ENCODE results near the gene MEF2B.
"Not testable (repeated sequence)": the region's sequence is repeated elsewhere in the genome, so short reads cannot be mapped to it uniquely, and the experiment has no call there.

Gene MEF2B

GRCh38 chr19:19193926-19194325 lies 23.9 kb upstream of the MEF2B start:
- no peak for DNase-seq

DNA sequence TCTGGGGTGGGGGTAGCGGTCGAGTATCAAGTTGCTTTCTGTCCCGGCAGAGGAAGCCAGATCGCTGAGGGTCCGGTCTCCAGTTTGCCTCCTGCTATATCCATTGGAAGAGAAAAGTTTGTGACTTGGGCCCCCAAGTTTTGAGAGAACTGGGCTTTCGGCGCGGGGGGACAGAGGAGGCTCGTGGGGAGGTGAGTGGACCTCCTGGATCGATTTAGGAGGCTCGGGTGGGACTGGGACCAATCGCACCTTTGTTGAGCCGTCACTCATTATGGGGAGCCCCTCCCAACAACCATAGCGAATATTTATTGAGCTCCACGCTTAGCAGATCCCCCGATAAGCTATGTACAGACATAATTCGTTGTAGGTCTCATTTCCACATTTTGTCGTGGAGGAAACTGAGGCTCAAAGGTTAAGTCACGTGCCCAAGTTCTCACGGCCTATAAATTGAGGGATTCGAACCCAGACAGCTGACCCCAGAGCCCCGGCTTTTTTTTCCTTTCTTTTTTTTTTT lies 22.9 kb upstream of the MEF2B start:
- no peak for DNase-seq

- peak; percentile 76 to 99 (median 98) for DNase-seq
These were observed 22.2 kb upstream of the MEF2B start, which contains the start of the genes BORCS8 and RFXANK for GRCh38 chr19:19192078-19192882. TSS of gene BORCS8 (minus strand) at chr19:19192152. CDS start at chr19:19192117, 35 bp downstream. TSS of gene RFXANK (plus strand) at chr19:19192258. CDS start at chr19:19193947, 1,689 bp downstream.

DNA sequence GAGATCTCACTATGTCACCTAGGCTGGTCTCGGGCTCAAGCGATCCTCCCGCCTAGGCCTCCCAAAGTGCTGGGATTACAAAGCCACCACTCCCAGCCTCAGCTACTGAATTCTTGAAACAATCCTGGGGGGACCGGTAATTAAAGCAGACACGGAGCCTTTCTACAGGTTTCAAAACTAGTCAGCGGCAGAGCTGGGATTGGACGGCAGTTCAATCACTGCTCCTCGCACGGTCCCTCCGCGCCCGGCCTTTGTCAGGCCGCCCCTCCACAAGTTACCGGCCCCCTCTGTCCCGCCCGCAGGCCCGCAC lies 21.7 kb upstream of the MEF2B start:
- DNase-seq, result peak in 1 of 51 donors; percentile 29

- DNase-seq, result no peak
These were observed 16.7 kb upstream of the MEF2B start for GRCh38 chr19:19186742-19187141.

DNA sequence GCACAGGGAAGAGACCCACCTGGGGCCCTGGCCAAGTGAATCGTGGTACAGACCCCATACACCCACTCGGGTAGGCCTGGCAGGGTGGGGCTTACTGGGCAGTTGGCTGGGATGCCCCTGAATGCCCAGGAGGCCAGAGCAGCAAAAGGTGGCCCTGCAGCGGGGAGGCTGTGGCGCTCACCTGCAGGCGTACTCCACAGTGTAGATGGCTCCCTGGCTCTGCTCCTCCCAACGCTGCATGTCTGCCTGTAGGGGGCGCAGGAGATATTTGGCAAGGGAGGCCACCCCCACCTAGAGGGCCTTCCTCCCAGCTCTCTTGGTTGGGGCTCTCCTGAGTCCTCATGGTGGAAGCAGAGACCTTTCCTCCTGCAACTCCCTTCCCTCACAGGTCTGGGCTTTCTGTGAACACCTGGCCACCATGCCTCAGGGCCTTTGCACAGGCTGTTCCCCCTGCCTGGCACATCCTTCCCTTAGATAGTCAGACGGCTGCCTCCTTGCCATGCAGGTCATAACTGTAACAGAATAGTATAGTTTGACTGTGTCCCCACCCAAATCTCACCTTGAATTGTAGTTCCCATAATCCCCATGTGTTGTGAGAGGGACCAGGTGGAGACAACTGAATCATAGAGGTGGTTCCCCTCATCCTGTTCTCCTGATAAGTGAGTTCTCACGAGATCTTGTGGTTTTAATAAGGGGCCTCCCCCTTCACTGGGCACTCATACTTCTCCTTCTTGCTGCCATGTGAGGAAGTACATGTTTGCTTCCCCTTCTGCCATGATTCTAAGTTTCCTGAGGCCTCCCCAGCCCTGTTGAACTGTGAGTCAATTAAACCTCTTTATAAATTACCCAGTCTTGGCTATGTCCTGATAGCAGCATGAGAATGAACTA lies 16.0 kb upstream of the MEF2B start:
- DNase-seq, result peak in 1 of 51 donors; percentile 16

DNA sequence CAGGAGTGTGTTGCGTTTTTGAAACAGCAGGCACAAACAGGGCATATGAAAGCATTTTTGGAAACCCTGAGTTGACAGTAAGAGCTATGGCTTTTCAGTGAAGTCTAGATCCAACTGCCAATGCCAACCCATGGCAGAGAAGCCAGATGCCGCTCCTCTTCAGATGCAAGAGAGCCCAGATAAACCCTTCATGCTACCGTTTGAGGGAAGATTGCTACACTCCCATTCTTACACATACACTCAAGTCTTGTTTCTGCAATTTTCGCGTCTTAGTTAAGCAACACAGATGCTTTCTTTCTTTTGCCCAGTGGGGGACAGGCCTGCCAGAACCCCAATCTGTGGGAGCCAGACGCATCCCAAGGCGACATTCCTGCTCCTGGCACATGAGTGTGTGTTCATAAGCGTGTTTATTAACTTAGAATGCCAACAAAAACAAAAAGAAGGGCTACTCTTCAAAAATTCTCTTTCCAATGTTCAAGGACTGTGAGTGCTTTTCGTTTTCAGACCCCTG lies 11.5 kb upstream of the MEF2B start:
- DNase-seq, result no peak

DNA sequence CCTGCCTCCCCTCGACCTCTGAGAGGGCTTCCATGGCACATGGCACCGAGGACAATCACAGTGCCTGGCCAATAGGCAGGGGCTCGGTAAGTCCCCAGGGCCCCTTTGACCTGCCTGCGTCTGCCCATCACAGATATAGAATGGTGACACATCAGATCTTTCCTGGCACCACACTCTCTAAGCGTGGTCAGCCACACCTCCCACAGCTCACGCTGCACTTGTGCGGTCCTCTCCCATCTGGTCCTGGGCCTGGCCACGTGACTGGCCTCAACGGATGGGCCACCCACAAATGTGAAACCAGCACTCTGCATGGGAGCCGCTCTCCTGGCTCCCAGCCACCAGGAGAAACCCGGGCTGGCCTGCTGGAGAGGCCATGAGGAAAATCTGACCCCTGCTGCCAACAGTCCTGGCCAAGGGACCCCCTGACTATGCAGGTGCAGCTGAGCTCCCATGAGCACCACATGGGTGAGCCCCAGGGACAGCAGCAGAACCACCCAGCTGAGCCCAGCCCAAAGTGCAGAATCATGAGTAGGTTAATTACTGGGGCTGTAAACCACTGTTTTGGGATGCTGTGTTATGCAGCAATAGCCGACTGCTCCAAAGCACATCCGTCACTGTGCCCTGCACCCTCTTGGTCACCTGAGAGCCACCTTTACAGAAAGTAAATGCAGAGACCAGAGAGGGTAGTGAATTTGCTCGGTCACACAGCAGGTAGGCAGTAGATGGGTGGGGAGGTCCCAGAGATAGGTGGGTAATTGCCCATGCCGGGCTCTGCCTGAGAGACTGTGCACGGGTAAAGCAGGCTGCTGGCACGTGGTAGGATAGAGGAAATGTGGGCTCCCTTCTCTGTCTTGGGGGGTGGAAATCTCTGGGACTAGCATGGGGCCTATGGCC lies 9.7 kb upstream of the MEF2B start:
- no peak for DNase-seq

DNA sequence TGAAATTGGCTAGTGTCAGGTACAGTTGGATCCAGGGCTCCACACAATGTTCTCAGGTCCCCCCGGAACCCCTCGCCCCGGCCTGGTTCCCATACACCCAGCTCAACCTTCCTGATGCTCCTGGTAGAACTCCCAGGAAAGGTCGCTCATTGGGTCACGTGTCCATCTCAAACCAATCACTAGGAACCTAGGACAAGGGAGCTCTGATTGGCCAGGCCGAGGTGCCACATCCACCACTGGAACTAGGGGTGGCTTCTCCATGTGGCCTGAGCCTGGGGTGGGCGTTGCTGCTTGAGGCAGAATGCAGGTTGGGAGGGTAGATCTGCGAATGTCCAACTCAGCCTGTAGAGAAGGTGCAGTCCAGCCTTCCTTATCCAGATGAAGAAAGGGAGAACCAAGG lies 6.9 kb upstream of the MEF2B start:
- no peak for DNase-seq

DNA sequence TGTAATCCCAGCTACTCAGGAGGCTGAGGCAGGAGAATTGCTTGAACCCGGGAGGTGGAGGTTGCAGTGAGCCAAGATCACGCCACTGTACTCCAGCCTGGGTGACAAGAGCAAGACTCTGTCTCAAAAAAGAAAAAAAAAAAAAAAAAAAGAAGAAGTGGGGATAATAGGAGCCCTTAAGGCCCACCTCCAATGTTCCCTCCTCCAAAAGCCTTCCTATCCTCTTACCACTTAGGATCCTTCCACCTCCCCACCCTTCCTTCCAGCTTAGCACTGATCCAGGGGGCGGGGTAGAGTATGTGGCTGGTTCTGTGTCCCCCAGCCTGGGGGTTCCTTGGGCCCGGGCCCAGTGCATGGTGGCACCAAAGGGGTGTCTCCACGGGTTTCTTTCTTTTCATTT lies 3.2 kb upstream of the MEF2B start:
- DNase-seq, result not testable (repeated sequence)

- DNase-seq, result no peak
These were observed 1.9 kb upstream of the MEF2B start for GRCh38 chr19:19171821-19172532.

- no peak for DNase-seq
These were observed 1.0 kb upstream of the MEF2B start for GRCh38 chr19:19170873-19171672.

GRCh38 chr19:19169236-19170052 lies 619 bp downstream of the MEF2B start:
- DNase-seq, result no peak

DNA sequence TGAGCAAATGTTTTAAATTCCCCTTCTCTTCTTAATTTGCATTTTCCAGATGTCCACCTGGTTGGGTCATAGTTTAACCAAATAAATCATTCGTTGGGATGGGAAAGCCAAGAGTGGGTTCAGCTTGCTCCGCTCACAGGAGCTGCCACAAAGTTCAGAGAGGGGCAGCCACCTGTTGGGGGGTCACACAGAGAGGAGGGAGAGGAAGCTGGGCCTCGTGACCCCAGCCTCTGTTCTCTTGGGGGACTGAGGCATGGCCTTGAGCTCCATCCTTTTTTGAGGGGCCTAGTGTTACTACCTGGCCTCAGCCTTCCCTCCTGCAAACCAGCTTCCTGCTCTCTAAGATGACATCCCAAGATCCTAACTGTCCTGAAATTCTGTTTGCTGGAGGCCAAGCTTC lies 2.5 kb downstream of the MEF2B start:
- no peak for DNase-seq

- DNase-seq, result no peak
These were observed 4.7 kb downstream of the MEF2B start for GRCh38 chr19:19165396-19165795.

DNA sequence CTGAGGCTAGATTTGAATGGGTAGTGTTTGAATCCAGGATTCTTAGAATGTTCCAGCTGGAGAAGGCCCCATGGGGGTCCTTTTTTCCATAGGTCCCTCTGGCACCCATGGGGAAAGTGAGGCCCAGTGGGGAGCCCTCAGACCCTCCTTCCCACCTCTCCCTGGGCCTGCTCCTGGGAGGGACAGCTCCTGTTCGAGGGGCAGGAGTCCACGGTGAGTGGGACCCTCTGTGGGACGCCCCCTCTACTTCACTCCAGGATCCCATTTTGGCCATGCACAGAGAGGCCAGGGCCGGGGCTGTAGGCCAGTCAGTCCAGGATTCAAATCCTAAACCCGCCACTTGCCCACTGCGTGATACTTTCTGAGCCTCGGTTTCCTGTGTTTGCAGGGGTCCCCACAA lies 7.6 kb downstream of the MEF2B start:
- no peak for DNase-seq

- DNase-seq, result no peak
These were observed 9.5 kb downstream of the MEF2B start for GRCh38 chr19:19160461-19161035.

- DNase-seq, result no peak
These were observed 10.5 kb downstream of the MEF2B start for GRCh38 chr19:19159534-19159933.
